ENCODE results near the gene DYNC1LI2. TPM values are rescaled to one million over a fixed set of nuclear protein-coding genes. Genes with fewer than 3 reads are reported as not detected.

The DYNC1LI2 gene
- total and polyA plus RNA-seq, 2 of the 8 experiments (the other 6 are each of a cell fraction or from before 2014, with no cell fraction given): 35.0 to 70.8 TPM

- POLR2A ChIA-PET (ENCODE audit: partially characterized antibody): interaction anchor here (1.3 to 6.6 kb wide), 5 partner anchors 9 to 60 kb away, joined by 3 to 57 read pairs (median 6); partner anchors contain the start of genes DYNC1LI2 and TERB1
- H3K4me2 ChIP-seq (ENCODE audit: insufficient read depth in 1 of 2, low read depth in 2 of 2, low read length in 2 of 2): no peak overlapping the region
Measured at GRCh38 chr16:66741950-66742808, 9.2 kb downstream of the DYNC1LI2 start.

More at GRCh38 chr16:66741950-66742808, 9.2 kb downstream of the DYNC1LI2 start:
- Histone ChIP-seq H3K27me3 (replicated peaks in 1 of 4; ENCODE audit: control insufficient read depth in 3 of 4, extremely low read depth in 1 of 4, insufficient read depth in 3 of 4, low read length in 3 of 4) (no peaks in the 10 kb centered on the region), H2BK12ac (ENCODE audit: low read depth, low read length) (no peak overlapping the region), H3K79me2 (ENCODE audit: control insufficient read depth in 1 of 2, insufficient read depth in 2 of 2, low read length in 2 of 2) (peaks cover 3 to 65% of the 10 kb centered on the region in 2 experiments; a peak in 3 of 4 replicates), H2BK5ac (ENCODE audit: low read depth, low read length) (no peak overlapping the region), H4K8ac (ENCODE audit: extremely low read depth, insufficient read depth, low read length) (no peak overlapping the region), H2AFZ (ENCODE audit: low read length) (no peak overlapping the region), H4K91ac (replicated peaks; ENCODE audit: insufficient read length, low read length) (no peak overlapping the region), H3K4me3 (ENCODE audit: extremely low read depth in 1 of 4, insufficient read depth in 2 of 4, low read depth in 3 of 4, low read length in 4 of 4) (no peak overlapping the region), H3K23ac (ENCODE audit: insufficient read length) (no peak overlapping the region), H3K36me3 (ENCODE audit: control insufficient read depth in 2 of 4, insufficient read depth in 4 of 4, low read length in 3 of 4) (peaks cover 8 to 82% (median 50%) of the 10 kb centered on the region in 4 experiments), H3K4me1 (replicated peaks in 1 of 4; ENCODE audit: control insufficient read depth in 3 of 4, insufficient read depth in 4 of 4, low read length in 3 of 4) (peaks cover 0 to 8% (median 5%) of the 10 kb centered on the region in 4 experiments; a peak in 3 of 7 replicates), H3K9ac (replicated peaks in 1 of 4; ENCODE audit: extremely low read depth in 1 of 4, low read depth in 3 of 4, low read length in 3 of 4) (no peak overlapping the region), H4K5ac (ENCODE audit: insufficient read length, low read depth, low read length) (no peak overlapping the region), H2BK120ac (replicated peaks; ENCODE audit: low read depth, low read length) (no peak overlapping the region), H2BK15ac (ENCODE audit: low read length) (no peak overlapping the region), H3K79me1 (ENCODE audit: low read depth, low read length) (peaks cover 8% of the 10 kb centered on the region), H3K4ac (replicated peaks; ENCODE audit: insufficient read length, low read depth, low read length) (no peak overlapping the region), H3K56ac (replicated peaks; ENCODE audit: insufficient read length, low read depth, low read length) (no peak overlapping the region), H3K18ac (ENCODE audit: extremely low read depth, low read length) (no peak overlapping the region), H3K14ac (ENCODE audit: insufficient read length) (no peak overlapping the region), H4K20me1 (replicated peaks in 1 of 2; ENCODE audit: control insufficient read depth in 1 of 2, insufficient read depth in 2 of 2, low read length in 2 of 2) (peaks cover 9 to 19% of the 10 kb centered on the region in 2 experiments), H3K27ac (ENCODE audit: low read depth, low read length) (no peak overlapping the region), H3K9me3 (ENCODE audit: insufficient read depth in 2 of 2, low read depth in 1 of 2, low read length in 1 of 2) (no peaks in the 10 kb centered on the region; a peak in 1 of 4 replicates), H2BK20ac (ENCODE audit: low read length) (no peak overlapping the region), H3K23me2 (ENCODE audit: low read depth, low read length) (no peaks in the 10 kb centered on the region), H2AK5ac (ENCODE audit: low read depth, low read length) (no peak overlapping the region)
- TF ChIP-seq POLR2AphosphoS5 (IDR thresholded peaks at IDR 0.05; ENCODE audit: low read depth, low read length) (no peak), TCF12 (IDR thresholded peaks at IDR 0.05; ENCODE audit: low read depth, low read length) (no peak), CHD1 (IDR thresholded peaks at IDR 0.05; ENCODE audit: low read depth, low read length) (no peak), SP1 (IDR thresholded peaks at IDR 0.05; ENCODE audit: low read depth, low read length) (no peak)
- DNase-seq (ENCODE audit: low read depth in 1 of 2, low spot score in 2 of 2) (no peak), FAIRE-seq (no peak)
- CTCF ChIA-PET (ENCODE audit: partially characterized antibody): interaction anchor here (0.6 to 11.3 kb wide), 10 partner anchors 9 to 273 kb away, joined by 3 to 170 read pairs (median 4); partner anchors contain the start of gene DYNC1LI2
- WGBS, 2 experiments (ENCODE audit: extremely low coverage in 1 of 2, insufficient coverage in 1 of 2, insufficient read length in 1 of 2, insufficient replicate concordance in 2 of 2, low coverage in 1 of 2, low lambda C conversion rate in 2 of 2, missing lambda C conversion rate in 1 of 2): 90% methylated on average over 10 of the region's 10 CpGs; no CpG with 5 or more reads in 1 of the 2 experiments
